Measurements from ENCODE around the gene TMEM273. TPM values are rescaled to one million over a fixed set of nuclear protein-coding genes. Genes with fewer than 3 reads are reported as not detected.

Gene TMEM273, protein sequence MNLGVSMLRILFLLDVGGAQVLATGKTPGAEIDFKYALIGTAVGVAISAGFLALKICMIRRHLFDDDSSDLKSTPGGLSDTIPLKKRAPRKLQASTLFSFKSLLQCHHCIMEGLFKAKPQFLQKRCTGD
- 10 to 100 TPM in 1 of 4 donors, 1 to 10 TPM in 3; 1.3 to 10.6 (median 6.8) TPM for total RNA-seq

- WGBS = 41% methylated on average over 9 of the region's 9 CpGs
- no peaks in the 10 kb centered on the region for H3K9me3 ChIP-seq
- H3K27me3 ChIP-seq = peaks cover 3% of the 10 kb centered on the region
- TF ChIP-seq, protein P1, sequence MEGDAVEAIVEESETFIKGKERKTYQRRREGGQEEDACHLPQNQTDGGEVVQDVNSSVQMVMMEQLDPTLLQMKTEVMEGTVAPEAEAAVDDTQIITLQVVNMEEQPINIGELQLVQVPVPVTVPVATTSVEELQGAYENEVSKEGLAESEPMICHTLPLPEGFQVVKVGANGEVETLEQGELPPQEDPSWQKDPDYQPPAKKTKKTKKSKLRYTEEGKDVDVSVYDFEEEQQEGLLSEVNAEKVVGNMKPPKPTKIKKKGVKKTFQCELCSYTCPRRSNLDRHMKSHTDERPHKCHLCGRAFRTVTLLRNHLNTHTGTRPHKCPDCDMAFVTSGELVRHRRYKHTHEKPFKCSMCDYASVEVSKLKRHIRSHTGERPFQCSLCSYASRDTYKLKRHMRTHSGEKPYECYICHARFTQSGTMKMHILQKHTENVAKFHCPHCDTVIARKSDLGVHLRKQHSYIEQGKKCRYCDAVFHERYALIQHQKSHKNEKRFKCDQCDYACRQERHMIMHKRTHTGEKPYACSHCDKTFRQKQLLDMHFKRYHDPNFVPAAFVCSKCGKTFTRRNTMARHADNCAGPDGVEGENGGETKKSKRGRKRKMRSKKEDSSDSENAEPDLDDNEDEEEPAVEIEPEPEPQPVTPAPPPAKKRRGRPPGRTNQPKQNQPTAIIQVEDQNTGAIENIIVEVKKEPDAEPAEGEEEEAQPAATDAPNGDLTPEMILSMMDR (IDR thresholded peaks at IDR 0.05) = no peak
- no peak for TF ChIP-seq POLR2AphosphoS5 (IDR thresholded peaks at IDR 0.05)
- TF ChIP-seq EP300 (IDR thresholded peaks at IDR 0.05) = no peak
- TF ChIP-seq POLR2A (IDR thresholded peaks at IDR 0.05) = no peak
- peak within 1 kb of the TSS; percentile 35 for H3K27ac ChIP-seq
- H3K36me3 ChIP-seq = no peaks in the 10 kb centered on the region
- peak within 1 kb of the TSS; percentile 36 for H3K4me3 ChIP-seq
- DNase-seq (ENCODE audit: low spot score in 2 of 2) = peak in 1 of 2 donors; percentile 79
- peaks cover 20% of the 10 kb centered on the region for H3K4me1 ChIP-seq
Observed at GRCh38 chr10:49187950-49188761, at the start of gene TMEM273. TSS of gene TMEM273 (minus strand) at chr10:49188391. CDS start at chr10:49188336, 55 bp downstream.

GRCh38 chr10:49237985-49238384 lies 49.8 kb upstream of the TMEM273 start:
- Histone ChIP-seq H3K36me3 (no peaks in the 10 kb centered on the region), H3K4me3 (no peak overlapping the region), H3K27me3 (no peaks in the 10 kb centered on the region), H3K9me3 (no peaks in the 10 kb centered on the region), H3K4me1 (no peaks in the 10 kb centered on the region), H3K27ac (no peak overlapping the region)
- TF ChIP-seq POLR2AphosphoS5 (IDR thresholded peaks at IDR 0.05) (no peak), POLR2A (IDR thresholded peaks at IDR 0.05) (no peak), EP300 (IDR thresholded peaks at IDR 0.05) (no peak)
- TF ChIP-seq, protein P1 (IDR thresholded peaks at IDR 0.05) = no peak
- 75% methylated on average over 1 of the region's 1 CpG for WGBS
- DNase-seq (ENCODE audit: low spot score in 2 of 2) = no peak

GRCh38 chr10:49235392-49235791 lies 47.2 kb upstream of the TMEM273 start:
- no peak for TF ChIP-seq EP300 (IDR thresholded peaks at IDR 0.05)
- TF ChIP-seq POLR2A (IDR thresholded peaks at IDR 0.05) = no peak
- TF ChIP-seq, protein P1 (IDR thresholded peaks at IDR 0.05) = no peak
- no peak for TF ChIP-seq POLR2AphosphoS5 (IDR thresholded peaks at IDR 0.05)
- H3K4me3 ChIP-seq = no peak overlapping the region
- H3K9me3 ChIP-seq = no peaks in the 10 kb centered on the region
- DNase-seq (ENCODE audit: low spot score in 2 of 2) = no peak
- H3K36me3 ChIP-seq = no peaks in the 10 kb centered on the region
- H3K27ac ChIP-seq = no peak overlapping the region
- H3K27me3 ChIP-seq = no peaks in the 10 kb centered on the region
- no peaks in the 10 kb centered on the region for H3K4me1 ChIP-seq

DNA sequence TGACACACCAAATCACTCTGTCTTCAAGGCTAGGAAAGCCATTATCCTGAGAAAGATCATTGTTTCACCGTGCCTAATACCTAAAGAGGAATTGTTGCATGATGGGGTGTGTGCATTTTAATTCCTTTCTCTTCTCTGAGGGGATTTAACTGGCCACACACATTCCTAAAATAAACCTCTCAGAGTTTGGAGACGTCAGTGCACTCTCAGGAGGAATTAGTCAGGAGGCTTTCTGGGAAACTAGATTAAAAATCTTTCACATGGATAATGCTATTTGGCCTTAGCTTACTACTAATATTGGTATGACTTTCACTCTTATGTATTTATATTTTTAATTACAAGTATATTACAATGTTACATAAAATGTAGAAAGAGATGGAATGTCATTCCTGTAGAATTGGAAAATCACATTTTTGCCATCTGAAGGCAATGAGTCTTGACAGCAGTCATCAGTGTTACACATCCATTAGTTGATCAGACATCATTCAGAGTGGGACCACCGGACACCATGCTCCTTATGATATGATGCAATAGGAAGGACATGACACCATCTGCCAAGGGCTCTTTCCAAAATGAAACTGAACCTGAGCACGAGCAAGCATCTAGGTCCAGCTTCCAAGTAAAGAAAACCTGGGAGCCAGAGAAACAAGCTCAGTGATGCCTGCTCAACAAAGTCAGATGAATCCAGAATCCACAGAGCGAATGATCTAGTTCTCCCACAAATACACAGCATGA lies 43.1 kb upstream of the TMEM273 start:
- 47% methylated on average over 5 of the region's 5 CpGs for WGBS
- Histone ChIP-seq H3K36me3 (no peaks in the 10 kb centered on the region), H3K27ac (no peak overlapping the region), H3K4me3 (no peak overlapping the region), H3K27me3 (no peaks in the 10 kb centered on the region), H3K4me1 (no peaks in the 10 kb centered on the region), H3K9me3 (no peaks in the 10 kb centered on the region)
- no peak for DNase-seq (ENCODE audit: low spot score in 2 of 2)
- no peak for TF ChIP-seq POLR2A (IDR thresholded peaks at IDR 0.05)
- no peak for TF ChIP-seq EP300 (IDR thresholded peaks at IDR 0.05)
- TF ChIP-seq POLR2AphosphoS5 (IDR thresholded peaks at IDR 0.05) = no peak
- TF ChIP-seq, protein P1 (IDR thresholded peaks at IDR 0.05) = no peak

DNA sequence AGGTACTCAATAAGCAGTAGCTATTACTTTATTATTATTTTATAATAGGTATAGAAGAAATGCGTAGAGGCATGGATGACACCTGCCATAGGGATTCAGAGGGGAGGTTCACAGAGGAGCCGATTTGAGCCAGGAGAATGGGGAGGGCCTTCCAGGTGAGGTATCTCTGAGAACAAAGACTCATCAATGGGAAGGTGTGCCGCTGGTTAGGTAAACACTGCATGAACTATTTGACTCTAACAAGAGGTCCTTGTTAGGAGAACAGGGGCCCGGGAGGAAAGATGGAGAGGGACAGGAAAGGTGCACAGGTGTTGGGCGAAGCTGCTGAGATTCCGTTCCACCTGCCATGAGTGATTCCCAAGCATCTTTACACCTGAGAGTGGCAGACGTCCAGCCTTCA lies 41.8 kb upstream of the TMEM273 start:
- TF ChIP-seq, protein P1 (IDR thresholded peaks at IDR 0.05) = no peak
- TF ChIP-seq POLR2AphosphoS5 (IDR thresholded peaks at IDR 0.05) (no peak), EP300 (IDR thresholded peaks at IDR 0.05) (no peak), POLR2A (IDR thresholded peaks at IDR 0.05) (no peak)
- Histone ChIP-seq H3K4me1 (no peaks in the 10 kb centered on the region), H3K36me3 (no peaks in the 10 kb centered on the region), H3K9me3 (no peaks in the 10 kb centered on the region), H3K4me3 (no peak overlapping the region), H3K27ac (no peak overlapping the region), H3K27me3 (no peaks in the 10 kb centered on the region)
- no peak for DNase-seq (ENCODE audit: low spot score in 2 of 2)
- 72% methylated on average over 7 of the region's 7 CpGs for WGBS

All from suprapubic skin (tissue), 4 donors.